ENCODE measurements around the gene LRWD1.

DNA sequence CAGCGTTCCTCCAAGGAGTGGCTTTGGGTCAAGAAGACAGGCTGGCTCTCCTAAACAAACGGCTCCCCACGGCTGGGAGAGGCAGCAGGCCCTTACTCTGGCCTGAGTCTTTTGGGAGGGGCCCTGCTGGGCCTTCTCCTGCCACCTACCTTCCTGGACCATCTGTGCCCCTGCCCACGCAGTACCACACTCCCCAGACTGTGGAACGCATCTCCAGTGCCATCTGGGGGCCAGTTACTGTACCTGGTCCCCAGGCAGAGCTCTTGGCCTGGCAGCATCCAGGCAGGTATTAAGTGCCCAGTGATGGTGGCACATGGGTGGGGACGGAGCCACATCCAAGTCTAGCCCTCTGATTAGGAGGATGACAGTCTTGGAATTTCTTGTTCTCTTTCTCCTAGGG is 14.5 kb upstream of the LRWD1 start:
- TF ChIP-seq, protein P1, sequence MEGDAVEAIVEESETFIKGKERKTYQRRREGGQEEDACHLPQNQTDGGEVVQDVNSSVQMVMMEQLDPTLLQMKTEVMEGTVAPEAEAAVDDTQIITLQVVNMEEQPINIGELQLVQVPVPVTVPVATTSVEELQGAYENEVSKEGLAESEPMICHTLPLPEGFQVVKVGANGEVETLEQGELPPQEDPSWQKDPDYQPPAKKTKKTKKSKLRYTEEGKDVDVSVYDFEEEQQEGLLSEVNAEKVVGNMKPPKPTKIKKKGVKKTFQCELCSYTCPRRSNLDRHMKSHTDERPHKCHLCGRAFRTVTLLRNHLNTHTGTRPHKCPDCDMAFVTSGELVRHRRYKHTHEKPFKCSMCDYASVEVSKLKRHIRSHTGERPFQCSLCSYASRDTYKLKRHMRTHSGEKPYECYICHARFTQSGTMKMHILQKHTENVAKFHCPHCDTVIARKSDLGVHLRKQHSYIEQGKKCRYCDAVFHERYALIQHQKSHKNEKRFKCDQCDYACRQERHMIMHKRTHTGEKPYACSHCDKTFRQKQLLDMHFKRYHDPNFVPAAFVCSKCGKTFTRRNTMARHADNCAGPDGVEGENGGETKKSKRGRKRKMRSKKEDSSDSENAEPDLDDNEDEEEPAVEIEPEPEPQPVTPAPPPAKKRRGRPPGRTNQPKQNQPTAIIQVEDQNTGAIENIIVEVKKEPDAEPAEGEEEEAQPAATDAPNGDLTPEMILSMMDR (IDR thresholded peaks at IDR 0.05), result no peak
- TF ChIP-seq POLR2A (IDR thresholded peaks at IDR 0.05), result no peak
